HepG2 (cell line): ENCODE measurements around the gene SPATS2. TPM values are rescaled to one million over a fixed set of nuclear protein-coding genes. Genes with fewer than 3 reads are reported as not detected.
A peak's percentile ranks its signal among the peaks of the same experiment; 100 is the strongest.

ENCODE experiments used
- ARNT ChIP-seq: fragments of 450-650 bp; IDR thresholded peaks from 2 replicates; pipeline ENCODE4 v1.6.1; 2017
- ATRX ChIP-seq: sonication (generic); formaldehyde crosslinking; IDR thresholded peaks from 2 replicates; pipeline ENCODE4 v1.4.0; 2020; ENCODE audit warnings: missing genetic modification reagents, borderline replicate concordance
- CEBPB ChIP-seq: IDR thresholded peaks from 2 replicates; pipeline ENCODE4 v1.6.1; 2011; ENCODE audit warnings: low read depth, low read length, improper control_type of control experiment, borderline replicate concordance
- DNMT1 ChIP-seq: sonication (generic); formaldehyde crosslinking; IDR thresholded peaks from 2 replicates; pipeline ENCODE4 v1.5.1; 2020; ENCODE audit warnings: mild to moderate bottlenecking, missing genetic modification reagents
- ETV6 ChIP-seq: sonication (generic); formaldehyde crosslinking; conservative IDR thresholded peaks from 2 replicates; pipeline ENCODE4 v1.4.0; 2020; ENCODE audit warnings: missing genetic modification reagents
- HHEX ChIP-seq: IDR thresholded peaks from 2 replicates; pipeline ENCODE4 v1.6.1; 2016; ENCODE audit warnings: control low read depth
- KLF16 ChIP-seq, 2 experiments: sonication (generic) in 1 of 2; formaldehyde crosslinking in 1 of 2; IDR thresholded peaks; 2 replicates each; pipeline versions ENCODE4 v1.6.1 to v1.8.0; 2016 to 2023; ENCODE audit warnings: missing genetic modification reagents in 2 of 2, missing compliant biosample characterization in 1 of 2
- NFKB2 ChIP-seq: sonication (generic); formaldehyde crosslinking; IDR thresholded peaks from 2 replicates; pipeline ENCODE4 v1.4.0; 2020; ENCODE audit warnings: missing genetic modification reagents, borderline replicate concordance
- NFYC ChIP-seq: IDR thresholded peaks from 2 replicates; pipeline ENCODE4 v1.6.1; 2016; ENCODE audit warnings: missing genetic modification reagents, missing compliant biosample characterization
- NPAS2 ChIP-seq: sonication (generic); formaldehyde crosslinking; IDR thresholded peaks from 2 replicates; pipeline ENCODE4 v1.8.0; 2022; ENCODE audit warnings: mild to moderate bottlenecking, missing genetic modification reagents, borderline replicate concordance
- RAD21 ChIP-seq: fragments of 450-650 bp; formaldehyde crosslinking; IDR thresholded peaks from 2 replicates; pipeline ENCODE4 v1.5.0; 2020; ENCODE audit warnings: mild to moderate bottlenecking
- RFX3 ChIP-seq: IDR thresholded peaks from 2 replicates; pipeline ENCODE4 v1.6.1; 2016; ENCODE audit warnings: missing biosample characterization, missing genetic modification reagents
- SATB2 ChIP-seq: sonication (generic); formaldehyde crosslinking; IDR thresholded peaks from 2 replicates; pipeline ENCODE4 v1.5.0; 2020; ENCODE audit warnings: missing genetic modification reagents
- SIX4 ChIP-seq: sonication (generic); formaldehyde crosslinking; IDR thresholded peaks from 2 replicates; pipeline ENCODE4 v1.4.0; 2020; ENCODE audit warnings: missing genetic modification reagents
- ZNF253 ChIP-seq: sonication (generic); formaldehyde crosslinking; IDR thresholded peaks from 2 replicates; pipeline ENCODE4 v1.8.0; 2022; ENCODE audit warnings: mild to moderate bottlenecking, missing genetic modification reagents, borderline replicate concordance
- ZNF496 ChIP-seq: sonication (generic); formaldehyde crosslinking; IDR thresholded peaks from 2 replicates; pipeline ENCODE4 v1.8.1; 2023; ENCODE audit warnings: mild to moderate bottlenecking, moderate library complexity, missing genetic modification reagents; ENCODE audit not compliant: insufficient replicate concordance
- polyA plus RNA-seq, 8 experiments: library from polyadenylated mRNA; depleted of rRNA in 3 of 8; stranded (reverse) in 7 of 8; unstranded in 1 of 8; fragments of >200 nt; fragmentation: Illumina TruSeq in 4 of 8; extraction: Trizol in 4 of 8; gene quantifications; 2 replicates each; pipeline versions ENCODE4 v1.2.1 to v1.2.3, GENCODE V29; 2011 to 2016; ENCODE audit warnings: low read depth in 4 of 8, missing spikeins in 1 of 8, mixed read lengths in 1 of 8; ENCODE audit not compliant: insufficient read depth in 1 of 8
- total RNA-seq, 5 experiments: library from RNA; depleted of rRNA; stranded (reverse); fragments of >200 nt; fragmentation: Illumina TruSeq; extraction: Trizol; gene quantifications; 2 replicates each; pipeline ENCODE4 v1.2.3, GENCODE V29; 2016; ENCODE audit warnings: low read depth in 1 of 5
- TF ChIP-seq, protein P1 (sequence below): sonication (generic); formaldehyde crosslinking; IDR thresholded peaks from 2 replicates; pipeline ENCODE4 v1.5.0; 2020; ENCODE audit warnings: missing genetic modification reagents
- TF ChIP-seq, protein P2 (sequence below): sonication (generic); formaldehyde crosslinking; IDR thresholded peaks from 2 replicates; pipeline ENCODE4 v1.5.0; 2020; ENCODE audit warnings: mild to moderate bottlenecking, missing genetic modification reagents, borderline replicate concordance
- TF ChIP-seq, protein P3 (sequence below): sonication (generic); formaldehyde crosslinking; IDR thresholded peaks from one replicate; pipeline ENCODE4 v1.5.1; 2020; ENCODE audit warnings: mild to moderate bottlenecking, missing genetic modification reagents; ENCODE audit errors: not compliant biosample characterization

The SPATS2 gene
- total and polyA plus RNA-seq, 2 of the 13 experiments (the other 11 are each of a cell fraction or from before 2014, with no cell fraction given): 19.3 to 28.1 TPM

DNA sequence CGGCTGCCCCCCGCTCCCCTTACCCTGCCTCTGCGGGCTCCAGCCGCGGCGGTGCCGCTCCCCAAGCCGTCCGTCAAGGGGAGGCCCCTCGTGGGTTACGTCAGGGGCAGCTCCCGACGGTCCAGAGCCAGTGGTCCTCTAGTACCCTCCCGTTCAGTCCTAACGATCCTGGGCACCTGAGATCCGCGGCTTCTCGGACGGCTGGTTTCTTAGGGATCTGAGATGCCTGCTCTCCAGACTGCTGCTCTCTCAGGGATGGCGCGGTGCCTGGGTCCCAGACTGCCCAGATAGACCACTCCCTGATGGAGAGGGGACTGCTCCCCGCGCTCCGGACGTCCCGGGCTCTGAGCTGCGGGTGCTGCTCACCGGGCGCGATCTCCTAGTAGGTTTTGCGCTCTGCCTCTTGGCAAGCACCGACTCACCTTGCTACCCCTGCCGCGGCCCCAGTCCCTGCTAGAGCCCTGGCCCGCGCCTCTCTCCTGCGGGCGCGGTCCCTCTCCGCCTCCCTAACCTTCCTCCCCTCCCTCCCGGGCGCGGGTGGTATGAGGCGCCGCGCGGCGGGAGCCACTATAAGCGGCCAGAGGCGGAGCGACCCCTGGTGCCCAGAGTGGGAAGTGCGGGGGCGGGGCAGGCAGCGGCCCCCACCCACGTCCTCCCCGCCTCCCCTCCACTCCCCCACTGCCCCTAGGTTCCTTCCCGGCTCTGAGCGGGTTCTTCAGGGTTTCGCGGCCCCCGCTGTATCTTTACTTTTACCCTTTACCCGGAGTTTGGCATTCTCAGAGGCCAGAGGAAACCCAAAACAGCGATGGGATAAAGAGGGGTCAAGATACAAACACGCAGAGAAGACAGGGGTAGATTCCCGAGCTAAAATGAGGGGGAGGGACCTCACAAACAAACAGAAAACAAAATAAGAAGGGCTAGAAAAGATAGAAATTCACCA lies 30.3 kb upstream of the SPATS2 start, which contains the start of gene C1QL4 (continued):
- TF ChIP-seq ZNF253: no peak
- TF ChIP-seq CEBPB: no peak
- no peak for TF ChIP-seq NPAS2
- TF ChIP-seq, protein P1, sequence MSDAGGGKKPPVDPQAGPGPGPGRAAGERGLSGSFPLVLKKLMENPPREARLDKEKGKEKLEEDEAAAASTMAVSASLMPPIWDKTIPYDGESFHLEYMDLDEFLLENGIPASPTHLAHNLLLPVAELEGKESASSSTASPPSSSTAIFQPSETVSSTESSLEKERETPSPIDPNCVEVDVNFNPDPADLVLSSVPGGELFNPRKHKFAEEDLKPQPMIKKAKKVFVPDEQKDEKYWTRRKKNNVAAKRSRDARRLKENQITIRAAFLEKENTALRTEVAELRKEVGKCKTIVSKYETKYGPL: no peak
- no peak for TF ChIP-seq ARNT
- TF ChIP-seq HHEX (CRISPR knock-in tag): no peak
- TF ChIP-seq RAD21 (CRISPR knock-in tag): peak; percentile 50; the same call in 1 of the 2 replicates
- TF ChIP-seq RFX3: no peak
- TF ChIP-seq NFKB2 (CRISPR knock-in tag): no peak
- TF ChIP-seq, protein P2, sequence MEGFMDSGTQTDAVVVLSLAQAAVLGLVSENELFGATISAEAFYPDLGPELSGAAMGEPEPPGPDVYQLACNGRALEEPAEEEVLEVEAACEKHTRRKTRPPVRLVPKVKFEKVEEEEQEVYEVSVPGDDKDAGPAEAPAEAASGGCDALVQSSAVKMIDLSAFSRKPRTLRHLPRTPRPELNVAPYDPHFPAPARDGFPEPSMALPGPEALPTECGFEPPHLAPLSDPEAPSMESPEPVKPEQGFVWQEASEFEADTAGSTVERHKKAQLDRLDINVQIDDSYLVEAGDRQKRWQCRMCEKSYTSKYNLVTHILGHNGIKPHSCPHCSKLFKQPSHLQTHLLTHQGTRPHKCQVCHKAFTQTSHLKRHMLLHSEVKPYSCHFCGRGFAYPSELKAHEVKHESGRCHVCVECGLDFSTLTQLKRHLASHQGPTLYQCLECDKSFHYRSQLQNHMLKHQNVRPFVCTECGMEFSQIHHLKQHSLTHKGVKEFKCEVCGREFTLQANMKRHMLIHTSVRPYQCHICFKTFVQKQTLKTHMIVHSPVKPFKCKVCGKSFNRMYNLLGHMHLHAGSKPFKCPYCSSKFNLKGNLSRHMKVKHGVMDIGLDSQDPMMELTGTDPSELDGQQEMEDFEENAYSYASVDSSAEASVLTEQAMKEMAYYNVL (CRISPR knock-in tag): no peak
- TF ChIP-seq, protein P3, sequence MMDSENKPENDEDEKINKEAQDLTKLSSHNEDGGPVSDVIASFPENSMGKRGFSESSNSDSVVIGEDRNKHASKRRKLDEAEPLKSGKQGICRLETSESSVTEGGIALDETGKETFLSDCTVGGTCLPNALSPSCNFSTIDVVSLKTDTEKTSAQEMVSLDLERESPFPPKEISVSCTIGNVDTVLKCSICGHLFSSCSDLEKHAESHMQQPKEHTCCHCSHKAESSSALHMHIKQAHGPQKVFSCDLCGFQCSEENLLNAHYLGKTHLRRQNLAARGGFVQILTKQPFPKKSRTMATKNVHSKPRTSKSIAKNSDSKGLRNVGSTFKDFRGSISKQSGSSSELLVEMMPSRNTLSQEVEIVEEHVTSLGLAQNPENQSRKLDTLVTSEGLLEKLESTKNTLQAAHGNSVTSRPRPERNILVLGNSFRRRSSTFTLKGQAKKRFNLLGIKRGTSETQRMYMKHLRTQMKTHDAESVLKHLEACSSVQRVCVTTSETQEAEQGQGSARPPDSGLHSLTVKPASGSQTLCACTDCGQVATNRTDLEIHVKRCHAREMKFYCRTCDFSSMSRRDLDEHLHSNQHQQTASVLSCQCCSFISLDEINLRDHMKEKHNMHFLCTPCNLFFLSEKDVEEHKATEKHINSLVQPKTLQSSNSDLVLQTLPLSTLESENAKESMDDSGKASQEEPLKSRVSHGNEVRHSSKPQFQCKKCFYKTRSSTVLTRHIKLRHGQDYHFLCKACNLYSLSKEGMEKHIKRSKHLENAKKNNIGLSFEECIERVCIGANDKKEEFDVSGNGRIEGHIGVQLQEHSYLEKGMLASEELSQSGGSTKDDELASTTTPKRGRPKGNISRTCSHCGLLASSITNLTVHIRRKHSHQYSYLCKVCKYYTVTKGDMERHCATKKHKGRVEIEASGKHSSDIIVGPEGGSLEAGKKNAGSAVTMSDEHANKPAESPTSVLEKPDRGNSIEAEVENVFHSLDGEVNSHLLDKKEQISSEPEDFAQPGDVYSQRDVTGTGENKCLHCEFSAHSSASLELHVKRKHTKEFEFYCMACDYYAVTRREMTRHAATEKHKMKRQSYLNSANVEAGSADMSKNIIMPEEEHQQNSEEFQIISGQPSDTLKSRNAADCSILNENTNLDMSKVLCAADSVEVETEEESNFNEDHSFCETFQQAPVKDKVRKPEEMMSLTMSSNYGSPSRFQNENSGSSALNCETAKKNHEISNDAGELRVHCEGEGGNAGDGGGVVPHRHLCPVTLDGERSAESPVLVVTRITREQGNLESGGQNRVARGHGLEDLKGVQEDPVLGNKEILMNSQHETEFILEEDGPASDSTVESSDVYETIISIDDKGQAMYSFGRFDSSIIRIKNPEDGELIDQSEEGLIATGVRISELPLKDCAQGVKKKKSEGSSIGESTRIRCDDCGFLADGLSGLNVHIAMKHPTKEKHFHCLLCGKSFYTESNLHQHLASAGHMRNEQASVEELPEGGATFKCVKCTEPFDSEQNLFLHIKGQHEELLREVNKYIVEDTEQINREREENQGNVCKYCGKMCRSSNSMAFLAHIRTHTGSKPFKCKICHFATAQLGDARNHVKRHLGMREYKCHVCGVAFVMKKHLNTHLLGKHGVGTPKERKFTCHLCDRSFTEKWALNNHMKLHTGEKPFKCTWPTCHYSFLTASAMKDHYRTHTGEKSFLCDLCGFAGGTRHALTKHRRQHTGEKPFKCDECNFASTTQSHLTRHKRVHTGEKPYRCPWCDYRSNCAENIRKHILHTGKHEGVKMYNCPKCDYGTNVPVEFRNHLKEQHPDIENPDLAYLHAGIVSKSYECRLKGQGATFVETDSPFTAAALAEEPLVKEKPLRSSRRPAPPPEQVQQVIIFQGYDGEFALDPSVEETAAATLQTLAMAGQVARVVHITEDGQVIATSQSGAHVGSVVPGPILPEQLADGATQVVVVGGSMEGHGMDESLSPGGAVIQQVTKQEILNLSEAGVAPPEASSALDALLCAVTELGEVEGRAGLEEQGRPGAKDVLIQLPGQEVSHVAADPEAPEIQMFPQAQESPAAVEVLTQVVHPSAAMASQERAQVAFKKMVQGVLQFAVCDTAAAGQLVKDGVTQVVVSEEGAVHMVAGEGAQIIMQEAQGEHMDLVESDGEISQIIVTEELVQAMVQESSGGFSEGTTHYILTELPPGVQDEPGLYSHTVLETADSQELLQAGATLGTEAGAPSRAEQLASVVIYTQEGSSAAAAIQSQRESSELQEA (CRISPR knock-in tag): peak; percentile 40
- no peak for TF ChIP-seq DNMT1 (CRISPR knock-in tag)
- TF ChIP-seq SIX4 (CRISPR knock-in tag): no peak
- no peak for TF ChIP-seq NFYC (CRISPR knock-in tag)
- TF ChIP-seq ZNF496 (CRISPR knock-in tag): no peak
- no peak for TF ChIP-seq ATRX
- TF ChIP-seq ETV6 (CRISPR knock-in tag): no peak
- TF ChIP-seq SATB2: no peak
- no peak for TF ChIP-seq KLF16 (CRISPR knock-in tag; IDR thresholded peaks at IDR 0.05)
